ENCODE measurements around the gene DNAL1. TPM values are rescaled to one million over a fixed set of nuclear protein-coding genes. Genes with fewer than 3 reads are reported as not detected.

Gene DNAL1
- total and polyA plus RNA-seq, 9 donors: 4.1 to 19.9 (median 15.8) TPM

- Histone ChIP-seq H3K27me3 (no peaks in the 10 kb centered on the region), H3K4me3 (no peak overlapping the region), H3K27ac (no peak overlapping the region), H3K36me3 (no peaks in the 10 kb centered on the region), H3K9me3 (no peaks in the 10 kb centered on the region), H3K4me1 (ENCODE audit: insufficient read depth) (no peaks in the 10 kb centered on the region)
- DNase-seq: no peak
- intact Hi-C loops (cut with DNase I): no loop called here
- TF ChIP-seq POLR2A (IDR thresholded peaks at IDR 0.05) (no peak), EP300 (IDR thresholded peaks at IDR 0.05) (no peak), CTCF (IDR thresholded peaks at IDR 0.05) (no peak)
- 92 to 95% (median 93%) methylated on average over 4 of the region's 4 CpGs for WGBS, 3 donors
Measured at GRCh38 chr14:73623504-73624054, 21.2 kb upstream of the DNAL1 start.

DNA sequence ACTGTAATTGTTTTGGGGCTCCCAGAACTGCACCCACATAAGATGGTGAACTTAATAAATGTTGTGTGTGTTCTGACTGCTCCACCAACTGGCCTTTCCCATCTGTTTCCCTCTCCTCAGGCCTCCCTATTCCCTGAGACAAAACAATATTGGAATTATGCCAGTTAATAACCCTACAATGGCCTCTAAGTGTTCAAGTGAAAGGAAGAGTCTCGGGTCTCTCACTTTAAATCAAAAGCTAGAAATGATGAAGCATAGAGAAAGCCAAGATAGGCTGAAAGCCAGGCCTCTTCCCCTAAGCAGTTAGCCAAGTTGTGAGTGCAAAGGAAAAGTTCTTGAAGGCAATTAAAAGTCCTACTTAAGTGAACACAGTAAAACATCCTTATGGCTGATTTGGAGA, 19.1 kb upstream of the DNAL1 start:
- intact Hi-C loops (cut with DNase I): no loop called here
- H3K27ac ChIP-seq: no peak overlapping the region
- no peaks in the 10 kb centered on the region for H3K4me1 ChIP-seq (ENCODE audit: insufficient read depth)
- 4 to 16% (median 15%) methylated on average over 1 of the region's 1 CpG for WGBS, 3 donors
- no peaks in the 10 kb centered on the region for H3K27me3 ChIP-seq
- TF ChIP-seq EP300 (IDR thresholded peaks at IDR 0.05) (no peak), CTCF (IDR thresholded peaks at IDR 0.05) (no peak), POLR2A (IDR thresholded peaks at IDR 0.05) (no peak)
- H3K9me3 ChIP-seq: no peaks in the 10 kb centered on the region
- no peak for DNase-seq
- no peaks in the 10 kb centered on the region for H3K36me3 ChIP-seq
- H3K4me3 ChIP-seq: no peak overlapping the region

DNA sequence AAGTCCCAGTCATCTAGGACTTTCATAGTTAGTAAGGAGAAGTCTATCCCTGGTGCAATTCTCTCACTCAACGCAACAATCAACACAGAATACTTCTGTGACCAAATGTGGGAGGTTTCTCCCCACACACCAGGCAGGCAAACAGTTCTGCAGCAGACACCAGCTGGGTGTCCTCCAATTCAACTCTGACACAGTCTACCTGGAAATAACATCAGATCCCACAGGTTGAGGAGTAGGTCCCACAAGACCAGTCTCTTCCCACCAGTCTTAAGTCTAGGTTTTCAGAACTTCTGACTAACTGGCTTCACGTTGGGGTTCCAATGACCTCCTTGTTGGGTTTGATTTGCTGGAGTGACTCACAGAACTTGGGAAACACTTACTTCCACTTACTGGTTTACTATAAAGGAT, 17.6 kb upstream of the DNAL1 start:
- Histone ChIP-seq H3K4me3 (no peak overlapping the region), H3K27me3 (no peaks in the 10 kb centered on the region), H3K9me3 (no peaks in the 10 kb centered on the region), H3K27ac (no peak overlapping the region), H3K36me3 (no peaks in the 10 kb centered on the region), H3K4me1 (ENCODE audit: insufficient read depth) (no peaks in the 10 kb centered on the region)
- DNase-seq: no peak
- WGBS, 3 donors: 76 to 90% (median 85%) methylated on average over 2 of the region's 2 CpGs
- no peak for TF ChIP-seq EP300 (IDR thresholded peaks at IDR 0.05)
- no peak for TF ChIP-seq POLR2A (IDR thresholded peaks at IDR 0.05)
- no peak for TF ChIP-seq CTCF (IDR thresholded peaks at IDR 0.05)
- intact Hi-C loops (cut with DNase I): no loop called here

- Histone ChIP-seq H3K27ac (no peak overlapping the region), H3K4me1 (ENCODE audit: insufficient read depth) (peaks cover 4% of the 10 kb centered on the region), H3K9me3 (no peaks in the 10 kb centered on the region), H3K4me3 (no peak overlapping the region), H3K36me3 (no peaks in the 10 kb centered on the region), H3K27me3 (no peaks in the 10 kb centered on the region)
- DNase-seq: no peak
- 46 to 52% (median 50%) methylated on average over 10 of the region's 10 CpGs for WGBS, 3 donors
- TF ChIP-seq POLR2A (IDR thresholded peaks at IDR 0.05) (no peak), CTCF (IDR thresholded peaks at IDR 0.05) (no peak), EP300 (IDR thresholded peaks at IDR 0.05) (no peak)
- intact Hi-C loops (cut with DNase I): loop anchor here in 3 of 4 donors (2.0 to 5.0 kb wide), 2 partner anchors 121 to 123 kb away; no protein-coding TSS in a partner anchor
Measured at GRCh38 chr14:73630009-73630780, 14.6 kb upstream of the DNAL1 start.
